Measurements from ENCODE around the gene BMX.

BMX gene

GRCh38 chrX:15483891-15484290, 16.7 kb upstream of the BMX start:
- in situ Hi-C loops (cut with MboI; ENCODE audit: low sequenced_read_pairs, unreplicated experiment): no loop called here
- no peak for TF ChIP-seq CTCF (IDR thresholded peaks at IDR 0.05; ENCODE audit: borderline replicate concordance, control extremely low read depth, extremely low read depth, insufficient read depth, missing control alignments)
- DNase-seq (ENCODE audit: low spot score): no peak

- in situ Hi-C loops (cut with MboI; ENCODE audit: low sequenced_read_pairs, unreplicated experiment): no loop called here
- no peak for TF ChIP-seq CTCF (IDR thresholded peaks at IDR 0.05; ENCODE audit: borderline replicate concordance, control extremely low read depth, extremely low read depth, insufficient read depth, missing control alignments)
- DNase-seq (ENCODE audit: low spot score): no peak
Measured at GRCh38 chrX:15492469-15492868, 8.1 kb upstream of the BMX start.

- in situ Hi-C loops (cut with MboI; ENCODE audit: low sequenced_read_pairs, unreplicated experiment): no loop called here
- DNase-seq (ENCODE audit: low spot score): peak; percentile 84
- peak; percentile 51 for TF ChIP-seq CTCF (IDR thresholded peaks at IDR 0.05; ENCODE audit: borderline replicate concordance, control extremely low read depth, extremely low read depth, insufficient read depth, missing control alignments)
Measured at GRCh38 chrX:15493118-15493962, 7.3 kb upstream of the BMX start, which contains the start of gene PIR. TSS of gene PIR (minus strand) at chrX:15493333. CDS start at chrX:15491257, 2,076 bp downstream.

- in situ Hi-C loops (cut with MboI; ENCODE audit: low sequenced_read_pairs, unreplicated experiment): no loop called here
- DNase-seq (ENCODE audit: low spot score): no peak
- no peak for TF ChIP-seq CTCF (IDR thresholded peaks at IDR 0.05; ENCODE audit: borderline replicate concordance, control extremely low read depth, extremely low read depth, insufficient read depth, missing control alignments)
Measured at GRCh38 chrX:15495801-15496200, 4.8 kb upstream of the BMX start.

- in situ Hi-C loops (cut with MboI; ENCODE audit: low sequenced_read_pairs, unreplicated experiment): no loop called here
- no peak for DNase-seq (ENCODE audit: low spot score)
- no peak for TF ChIP-seq CTCF (IDR thresholded peaks at IDR 0.05; ENCODE audit: borderline replicate concordance, control extremely low read depth, extremely low read depth, insufficient read depth, missing control alignments)
Measured at GRCh38 chrX:15496824-15497223, 3.8 kb upstream of the BMX start.

GRCh38 chrX:15497865-15498264, 2.7 kb upstream of the BMX start:
- peak; percentile 63 for DNase-seq (ENCODE audit: low spot score)
- TF ChIP-seq CTCF (IDR thresholded peaks at IDR 0.05; ENCODE audit: borderline replicate concordance, control extremely low read depth, extremely low read depth, insufficient read depth, missing control alignments): peak; percentile 60
- in situ Hi-C loops (cut with MboI; ENCODE audit: low sequenced_read_pairs, unreplicated experiment): no loop called here
